ENCODE results near the gene MLEC. TPM values are rescaled to one million over a fixed set of nuclear protein-coding genes. Genes with fewer than 3 reads are reported as not detected.

Gene MLEC
- total RNA-seq, 4 donors from 2014 or later, result 122 to 288 (median 187) TPM

DNA sequence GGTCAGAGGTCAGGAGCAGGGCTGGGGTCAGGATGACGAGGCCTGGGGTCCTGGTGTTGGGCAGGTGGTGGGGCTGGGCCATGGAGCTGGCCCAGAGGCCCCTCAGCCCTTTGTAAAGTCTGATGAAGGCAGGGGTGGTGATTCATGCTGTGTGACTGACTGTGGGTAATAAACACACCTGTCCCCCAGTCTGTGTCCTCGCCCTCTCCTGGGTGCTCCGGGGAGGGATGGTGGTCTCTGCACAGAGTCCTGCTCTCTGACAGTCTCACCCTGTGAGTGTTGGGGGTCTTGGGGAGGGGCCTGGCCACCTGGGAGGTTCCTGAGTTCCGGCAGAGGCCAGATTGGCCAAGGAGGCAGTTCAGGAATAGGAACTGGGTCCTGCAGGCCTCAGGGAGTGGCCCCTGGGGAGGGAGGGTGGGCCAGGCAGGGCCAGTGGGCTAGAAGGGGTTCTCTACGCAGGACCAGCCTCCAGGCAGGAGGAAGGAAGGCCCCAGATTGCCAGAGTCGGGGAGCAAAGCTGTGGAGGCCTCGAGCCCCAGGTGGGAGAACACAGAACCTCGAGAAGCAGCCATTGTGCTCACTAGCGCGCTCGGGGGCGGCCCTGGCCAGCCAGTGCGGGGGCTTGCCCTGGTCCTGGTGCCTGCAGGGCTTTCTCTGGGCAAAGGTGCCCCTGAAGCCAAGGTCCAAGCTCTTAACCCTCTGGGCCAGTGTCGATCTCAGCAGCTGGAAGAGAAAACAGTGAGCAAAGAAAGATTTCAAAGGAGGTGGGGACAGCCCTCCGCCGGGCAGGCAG is 53.1 kb downstream of the MLEC start:
- no peaks in the 10 kb centered on the region for H3K27me3 ChIP-seq
- no peaks in the 10 kb centered on the region for H3K4me1 ChIP-seq
- no peak overlapping the region for H3K4me3 ChIP-seq (replicated peaks in 1 of 3)
- no peaks in the 10 kb centered on the region for H3K9me3 ChIP-seq
- intact Hi-C loops (cut with DNase I), result no loop called here
- TF ChIP-seq CTCF (IDR thresholded peaks at IDR 0.05), result no peak
- no peak for TF ChIP-seq POLR2A (IDR thresholded peaks at IDR 0.05)
- WGBS, 2 donors, result 85 to 93% methylated on average over 9 to 12 of the region's 16 CpGs
- H3K36me3 ChIP-seq, result peaks cover 5 to 14% of the 10 kb centered on the region in 2 donors
- no peak overlapping the region for H3K27ac ChIP-seq
- DNase-seq, result no peak

DNA sequence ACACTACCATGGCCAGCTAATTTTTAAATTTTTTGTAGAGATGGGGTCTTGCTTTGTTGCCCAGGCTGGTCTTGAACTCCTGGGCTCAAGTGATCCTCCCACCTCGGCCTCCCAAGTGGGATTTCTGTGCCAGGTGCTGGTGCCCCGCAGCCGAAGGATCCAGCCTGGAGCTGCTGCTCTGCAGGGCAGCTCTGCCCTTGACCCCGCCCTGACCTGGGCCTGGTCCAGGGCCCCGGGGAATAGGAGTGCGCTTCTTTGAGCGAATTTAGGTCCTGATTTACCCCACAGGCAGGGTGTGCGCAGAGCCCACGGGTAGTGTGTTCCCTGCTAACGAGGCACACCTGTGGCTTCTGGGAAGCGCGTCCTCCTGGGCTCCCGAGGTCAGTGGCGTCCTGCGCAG is 53.9 kb downstream of the MLEC start:
- no peaks in the 10 kb centered on the region for H3K9me3 ChIP-seq
- H3K27ac ChIP-seq, result no peak overlapping the region
- DNase-seq, result no peak
- WGBS, 2 donors, result 92 to 98% methylated on average over 13 to 14 of the region's 15 CpGs
- H3K4me1 ChIP-seq, result no peaks in the 10 kb centered on the region
- TF ChIP-seq CTCF (IDR thresholded peaks at IDR 0.05) (no peak), POLR2A (IDR thresholded peaks at IDR 0.05) (no peak)
- intact Hi-C loops (cut with DNase I), result no loop called here
- peaks cover 5 to 14% of the 10 kb centered on the region in 2 donors for H3K36me3 ChIP-seq
- H3K27me3 ChIP-seq, result no peaks in the 10 kb centered on the region
- H3K4me3 ChIP-seq (replicated peaks in 1 of 3), result no peak overlapping the region

GRCh38 chr12:120741476-120742421 is 54.8 kb downstream of the MLEC start:
- Histone ChIP-seq H3K27ac (no peak overlapping the region), H3K9me3 (no peaks in the 10 kb centered on the region), H3K4me3 (replicated peaks in 1 of 3) (no peak overlapping the region), H3K36me3 (peaks cover 5 to 14% of the 10 kb centered on the region in 2 donors), H3K4me1 (no peaks in the 10 kb centered on the region), H3K27me3 (no peaks in the 10 kb centered on the region)
- intact Hi-C loops (cut with DNase I), result no loop called here
- no peak for TF ChIP-seq CTCF (IDR thresholded peaks at IDR 0.05)
- no peak for TF ChIP-seq POLR2A (IDR thresholded peaks at IDR 0.05)
- peak in 1 of 2 donors; percentile 19 for DNase-seq
- 76 to 81% methylated on average over 14 to 21 of the region's 33 CpGs for WGBS, 2 donors

DNA sequence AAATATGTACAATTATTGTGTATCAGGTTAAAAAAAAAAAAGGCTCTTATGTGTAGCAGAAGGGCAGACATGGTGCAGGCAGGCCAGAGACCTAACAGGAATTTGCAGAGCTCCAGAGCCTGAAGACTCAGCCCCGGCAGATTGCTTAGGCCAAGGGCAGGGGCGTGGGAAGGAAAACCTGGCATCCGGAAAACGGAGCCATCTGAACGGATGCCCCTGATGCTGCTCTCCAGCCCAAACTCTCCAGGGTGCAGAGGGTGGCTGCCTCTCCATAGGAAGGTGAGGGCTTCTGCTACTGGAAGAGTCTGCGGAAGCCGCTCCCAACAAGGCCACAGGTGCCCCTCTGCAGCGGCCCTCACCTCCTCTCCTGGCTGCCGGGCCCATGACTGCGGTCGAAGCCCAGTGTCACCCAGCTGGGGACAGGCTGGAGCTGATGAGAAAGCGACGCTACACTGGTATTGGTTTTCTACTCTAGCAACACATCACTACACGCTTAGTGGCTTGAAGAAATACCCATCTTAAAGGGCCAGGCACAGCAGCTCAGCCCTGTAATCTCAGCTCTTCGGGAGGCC is 58.1 kb downstream of the MLEC start:
- no peak for DNase-seq
- intact Hi-C loops (cut with DNase I), result no loop called here
- Histone ChIP-seq H3K4me1 (no peaks in the 10 kb centered on the region), H3K27me3 (no peaks in the 10 kb centered on the region), H3K9me3 (no peaks in the 10 kb centered on the region), H3K27ac (no peak overlapping the region), H3K4me3 (replicated peaks in 1 of 3) (no peak overlapping the region), H3K36me3 (no peaks in the 10 kb centered on the region)
- 90 to 92% methylated on average over 15 of the region's 15 CpGs for WGBS, 2 donors
- TF ChIP-seq POLR2A (IDR thresholded peaks at IDR 0.05), result no peak

DNA sequence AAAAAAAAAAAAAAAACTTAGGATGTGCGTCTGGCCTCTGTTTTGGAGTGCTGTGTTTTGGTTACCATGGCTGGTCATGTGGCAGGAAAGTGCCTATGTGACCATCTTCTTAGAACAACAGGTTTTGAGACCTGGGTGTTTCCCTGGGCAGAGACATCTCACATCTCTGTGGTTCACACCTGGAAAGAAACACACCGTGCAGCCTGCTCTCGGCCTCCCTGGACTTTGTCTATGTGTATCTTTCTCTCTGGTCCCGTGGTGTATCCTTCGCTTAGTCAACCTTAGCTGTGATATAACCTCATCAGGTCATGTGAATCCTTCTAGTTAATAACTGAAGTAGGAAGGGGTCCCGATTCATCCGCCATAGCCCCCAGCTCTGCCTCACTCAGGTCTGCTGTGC is 61.3 kb downstream of the MLEC start:
- 78 to 81% methylated on average over 7 of the region's 7 CpGs for WGBS, 2 donors
- intact Hi-C loops (cut with DNase I), result no loop called here

More for the DNA sequence above, 61.3 kb downstream of the MLEC start:
- TF ChIP-seq CTCF (IDR thresholded peaks at IDR 0.05), result no peak
- TF ChIP-seq POLR2A (IDR thresholded peaks at IDR 0.05), result no peak
- no peaks in the 10 kb centered on the region for H3K9me3 ChIP-seq
- H3K36me3 ChIP-seq, result no peaks in the 10 kb centered on the region
- no peak overlapping the region for H3K27ac ChIP-seq
- DNase-seq, result no peak
- H3K4me1 ChIP-seq, result no peaks in the 10 kb centered on the region
- no peaks in the 10 kb centered on the region for H3K27me3 ChIP-seq
- H3K4me3 ChIP-seq (replicated peaks in 1 of 3), result no peak overlapping the region
